Uterus (tissue), 2 donors: Measurements from ENCODE around the gene ANXA3.

Experiments used
- POLR2A ChIP-seq, 2 donors: fragments of 450-650 bp; IDR thresholded peaks; one replicate each; pipeline ENCODE4 v1.6.1; 2016; ENCODE audit warnings: antibody characterized with exemption in 2 of 2, mild to moderate bottlenecking in 1 of 2, moderate library complexity in 1 of 2
- TF ChIP-seq, protein P1 (sequence below), 4 experiments: fragments of 200-600 bp in 2 of 4; fragments of 450-650 bp in 2 of 4; sonication (generic) in 2 of 4; IDR thresholded peaks; one replicate each; pipeline ENCODE4 v1.5.1; 2016 to 2019; ENCODE audit warnings: antibody characterized with exemption in 4 of 4, mild to moderate bottlenecking in 2 of 4, moderate library complexity in 1 of 4

DNA sequence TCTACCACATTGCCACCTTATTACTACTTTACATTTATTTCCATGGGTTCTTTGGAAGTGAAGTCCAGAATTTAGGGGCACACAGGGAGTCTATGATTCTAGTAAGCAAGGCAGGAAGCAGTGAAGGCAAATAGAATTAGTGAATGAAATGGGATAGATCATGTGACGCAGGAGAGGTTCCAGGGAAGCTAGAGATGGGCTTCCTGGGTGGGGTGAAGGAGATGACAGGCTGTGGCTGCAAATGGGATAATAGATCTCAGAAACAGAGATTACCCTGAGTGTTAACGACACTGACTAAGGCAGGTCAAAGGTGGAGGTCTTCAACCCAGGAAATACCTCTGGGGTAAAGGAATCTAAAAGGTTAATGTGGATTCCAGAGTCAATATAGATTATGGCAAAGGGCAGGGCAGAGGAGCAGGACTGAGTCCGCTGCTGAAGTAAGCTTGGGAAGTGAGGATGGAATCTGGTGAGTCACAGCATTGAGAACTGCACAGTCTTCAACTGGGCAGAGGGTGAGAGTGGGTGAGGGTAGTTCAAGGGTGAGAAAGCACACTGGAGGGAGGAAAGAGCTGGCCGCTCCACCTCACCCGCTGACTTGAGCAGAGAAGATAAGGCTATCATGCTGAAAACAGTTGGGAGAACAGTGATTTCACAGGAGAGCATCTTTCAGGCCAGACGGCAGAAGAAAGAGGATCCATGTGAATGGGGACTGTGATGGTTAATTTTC is 70.8 kb downstream of the ANXA3 start:
- TF ChIP-seq, protein P1, sequence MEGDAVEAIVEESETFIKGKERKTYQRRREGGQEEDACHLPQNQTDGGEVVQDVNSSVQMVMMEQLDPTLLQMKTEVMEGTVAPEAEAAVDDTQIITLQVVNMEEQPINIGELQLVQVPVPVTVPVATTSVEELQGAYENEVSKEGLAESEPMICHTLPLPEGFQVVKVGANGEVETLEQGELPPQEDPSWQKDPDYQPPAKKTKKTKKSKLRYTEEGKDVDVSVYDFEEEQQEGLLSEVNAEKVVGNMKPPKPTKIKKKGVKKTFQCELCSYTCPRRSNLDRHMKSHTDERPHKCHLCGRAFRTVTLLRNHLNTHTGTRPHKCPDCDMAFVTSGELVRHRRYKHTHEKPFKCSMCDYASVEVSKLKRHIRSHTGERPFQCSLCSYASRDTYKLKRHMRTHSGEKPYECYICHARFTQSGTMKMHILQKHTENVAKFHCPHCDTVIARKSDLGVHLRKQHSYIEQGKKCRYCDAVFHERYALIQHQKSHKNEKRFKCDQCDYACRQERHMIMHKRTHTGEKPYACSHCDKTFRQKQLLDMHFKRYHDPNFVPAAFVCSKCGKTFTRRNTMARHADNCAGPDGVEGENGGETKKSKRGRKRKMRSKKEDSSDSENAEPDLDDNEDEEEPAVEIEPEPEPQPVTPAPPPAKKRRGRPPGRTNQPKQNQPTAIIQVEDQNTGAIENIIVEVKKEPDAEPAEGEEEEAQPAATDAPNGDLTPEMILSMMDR (IDR thresholded peaks at IDR 0.05): no peak
- no peak for TF ChIP-seq POLR2A (IDR thresholded peaks at IDR 0.05)
